H9 (cell line): ENCODE results near the gene DFFB. TPM values are rescaled to one million over a fixed set of nuclear protein-coding genes. Genes with fewer than 3 reads are reported as not detected.

Source experiments
- DNase-seq: peaks from one replicate; pipeline ENCODE4 v3.0.0-alpha.2; 2017
- H2AFZ ChIP-seq: one replicate; pipeline ENCODE4 v1.6.1; 2013; ENCODE audit warnings: mild to moderate bottlenecking, low read length, control low read depth, moderate library complexity
- H2AK5ac ChIP-seq: 2 replicates; pipeline ENCODE4 v1.6.1; 2013; ENCODE audit warnings: low read length, control low read depth, mixed read lengths; ENCODE audit not compliant: insufficient read length
- H2BK120ac ChIP-seq: one replicate; pipeline ENCODE4 v1.6.1; 2013; ENCODE audit warnings: low read depth, mild to moderate bottlenecking, low read length, control low read depth, inconsistent platforms; ENCODE audit not compliant: poor library complexity, severe bottlenecking
- H2BK12ac ChIP-seq: 2 replicates; pipeline ENCODE4 v1.6.1; 2013; ENCODE audit warnings: low read length, control low read depth, mixed read lengths, low read depth; ENCODE audit not compliant: insufficient read length
- H2BK15ac ChIP-seq: 2 replicates; pipeline ENCODE4 v1.6.1; 2013; ENCODE audit warnings: low read depth, low read length, control low read depth
- H2BK20ac ChIP-seq: one replicate; pipeline ENCODE4 v1.6.1; 2013; ENCODE audit warnings: low read depth, mild to moderate bottlenecking, low read length, control low read depth, inconsistent platforms; ENCODE audit not compliant: poor library complexity, severe bottlenecking
- H2BK5ac ChIP-seq: 2 replicates; pipeline ENCODE4 v1.6.1; 2013; ENCODE audit warnings: low read length, control low read depth, mixed read lengths; ENCODE audit not compliant: insufficient read length
- H3K14ac ChIP-seq: 2 replicates; pipeline ENCODE4 v1.6.1; 2013; ENCODE audit warnings: low read length, control low read depth; ENCODE audit not compliant: insufficient read depth
- H3K18ac ChIP-seq: 2 replicates; pipeline ENCODE4 v1.6.1; 2013; ENCODE audit warnings: low read depth, mild to moderate bottlenecking, mixed read lengths, low read length, control low read depth; ENCODE audit not compliant: insufficient read length
- H3K23ac ChIP-seq: 2 replicates; pipeline ENCODE4 v1.6.1; 2013; ENCODE audit warnings: low read length, control low read depth, mixed read lengths, low read depth; ENCODE audit not compliant: insufficient read length
- H3K23me2 ChIP-seq: 2 replicates; pipeline ENCODE4 v1.6.1; 2013; ENCODE audit warnings: low read depth, mild to moderate bottlenecking, mixed read lengths, low read length, control low read depth; ENCODE audit not compliant: insufficient read length, poor library complexity, severe bottlenecking
- H3K27ac ChIP-seq: 2 replicates; pipeline ENCODE4 v1.5.1; 2013; ENCODE audit warnings: low read length, control low read depth, mixed read lengths, low read depth; ENCODE audit not compliant: insufficient read length
- H3K27me3 ChIP-seq: 2 replicates; pipeline ENCODE4 v1.6.1; 2013; ENCODE audit warnings: low read length, control low read depth, inconsistent platforms; ENCODE audit not compliant: insufficient read depth
- H3K4ac ChIP-seq: 2 replicates; pipeline ENCODE4 v1.6.1; 2013; ENCODE audit warnings: low read depth, mild to moderate bottlenecking, control low read depth, inconsistent platforms, low read length, moderate library complexity
- H3K4me1 ChIP-seq: 2 replicates; pipeline ENCODE4 v1.6.1; 2013; ENCODE audit warnings: low read length, control low read depth, inconsistent platforms; ENCODE audit not compliant: insufficient read depth
- H3K4me2 ChIP-seq: 2 replicates; pipeline ENCODE4 v1.6.1; 2013; ENCODE audit warnings: low read length, control low read depth, mixed read lengths; ENCODE audit not compliant: insufficient read length, insufficient read depth
- H3K56ac ChIP-seq: 2 replicates; pipeline ENCODE4 v1.6.1; 2013; ENCODE audit warnings: low read depth, mild to moderate bottlenecking, mixed read lengths, low read length, control low read depth; ENCODE audit not compliant: insufficient read length
- H3K79me1 ChIP-seq: 2 replicates; pipeline ENCODE4 v1.6.1; 2013; ENCODE audit warnings: low read depth, mild to moderate bottlenecking, moderate library complexity, low read length, control low read depth, inconsistent platforms; ENCODE audit not compliant: insufficient read depth, poor library complexity, severe bottlenecking
- H3K79me2 ChIP-seq: 2 replicates; pipeline ENCODE4 v1.6.1; 2013; ENCODE audit warnings: low read length, control low read depth, inconsistent platforms; ENCODE audit not compliant: insufficient read depth
- H3K9ac ChIP-seq: 2 replicates; pipeline ENCODE4 v1.6.1; 2013; ENCODE audit warnings: low read length, control low read depth, mixed read lengths; ENCODE audit not compliant: insufficient read length; ENCODE audit errors: extremely low read depth
- H3K9me3 ChIP-seq: one replicate; pipeline ENCODE4 v1.6.1; 2013; ENCODE audit warnings: low read depth, low read length, inconsistent platforms; ENCODE audit not compliant: control insufficient read depth
- H3T11ph ChIP-seq: one replicate; pipeline ENCODE4 v1.6.1; 2013; ENCODE audit warnings: mild to moderate bottlenecking, low read length, control low read depth, inconsistent platforms
- H4K20me1 ChIP-seq: one replicate; pipeline ENCODE4 v1.6.1; 2013; ENCODE audit not compliant: control insufficient read depth, insufficient read length, insufficient read depth
- H4K5ac ChIP-seq: 2 replicates; pipeline ENCODE4 v1.6.1; 2013; ENCODE audit warnings: low read depth, mild to moderate bottlenecking, mixed read lengths, low read length, control low read depth; ENCODE audit not compliant: insufficient read length
- H4K8ac ChIP-seq: replicated peaks from 2 replicates; pipeline ENCODE4 v1.6.1; 2013; ENCODE audit warnings: low read length, control low read depth, mixed read lengths, low read depth; ENCODE audit not compliant: insufficient read length
- H4K91ac ChIP-seq: 2 replicates; pipeline ENCODE4 v1.6.1; 2013; ENCODE audit warnings: low read depth, mild to moderate bottlenecking, moderate library complexity, mixed read lengths, low read length, control low read depth; ENCODE audit not compliant: insufficient read length
- H3K27ac Mint-ChIP-seq, 3 experiments: 2 replicates in 2 of 3; 3 replicates in 1 of 3; pipeline ENCODE4 v1.8.0; 2020 to 2021; ENCODE audit warnings: mixed read lengths in 3 of 3, mild to moderate bottlenecking in 1 of 3, moderate library complexity in 1 of 3
- H3K27me3 Mint-ChIP-seq: 2 replicates; pipeline ENCODE4 v1.8.0; 2021; ENCODE audit warnings: low read depth, mild to moderate bottlenecking, moderate library complexity, mixed read lengths
- H3K36me3 Mint-ChIP-seq, 3 experiments: 2 replicates in 2 of 3; 3 replicates in 1 of 3; pipeline ENCODE4 v1.8.0; 2020 to 2021; ENCODE audit warnings: low read depth in 3 of 3, mixed read lengths in 3 of 3; ENCODE audit not compliant: insufficient read depth in 1 of 3
- H3K4me1 Mint-ChIP-seq, 2 experiments: 2 replicates each; pipeline ENCODE4 v1.8.0; 2020; ENCODE audit warnings: mixed read lengths in 2 of 2
- H3K4me3 Mint-ChIP-seq, 2 experiments: 2 replicates in 1 of 2; 3 replicates in 1 of 2; pipeline ENCODE4 v1.8.0; 2020 to 2021; ENCODE audit warnings: mild to moderate bottlenecking in 2 of 2, mixed read lengths in 2 of 2, moderate library complexity in 1 of 2
- H3K9me3 Mint-ChIP-seq, 2 experiments: 2 replicates in 1 of 2; 3 replicates in 1 of 2; pipeline ENCODE4 v1.8.0; 2020; ENCODE audit warnings: mild to moderate bottlenecking in 2 of 2, mixed read lengths in 2 of 2, moderate library complexity in 1 of 2
- CTCF ChIP-seq: fragments of 200-600 bp; sonication (generic); conservative IDR thresholded peaks from 3 replicates; pipeline ENCODE4 v1.8.0; 2021; ENCODE audit warnings: antibody characterized with exemption, mild to moderate bottlenecking
- WGBS: extraction: QIAGEN DNeasy Blood & Tissue Kit; methylation state at CpG from one replicate; pipeline ENCODE4 v1.1.7; 2013; ENCODE audit warnings: missing lambda C conversion rate, low lambda C conversion rate, mixed read lengths; ENCODE audit not compliant: insufficient read length; ENCODE audit errors: extremely low coverage; 5-methylcytosine and 5-hydroxymethylcytosine counted together
- total RNA-seq: library from RNA; stranded (reverse); gene quantifications from 2 replicates; pipeline ENCODE4 v1.2.1, GENCODE V29; 2021

The DFFB gene
- total RNA-seq, 1 experiment from 2014 or later, result 9.7 TPM

GRCh38 chr1:3869751-3870301 is 12.6 kb downstream of the DFFB start:
- no peak overlapping the region for H3K4ac ChIP-seq
- H3T11ph ChIP-seq, result no peak overlapping the region
- H3K9me3 ChIP-seq, result no peaks in the 10 kb centered on the region
- H2BK5ac ChIP-seq, result no peak overlapping the region
- no peaks in the 10 kb centered on the region for H3K27me3 ChIP-seq
- no peak overlapping the region for H2BK15ac ChIP-seq
- no peak overlapping the region for H3K9ac ChIP-seq
- H3K4me1 Mint-ChIP-seq, result peaks cover 2 to 6% of the 10 kb centered on the region in 2 experiments; a peak in 3 of 4 replicates
- H3K23me2 ChIP-seq, result no peaks in the 10 kb centered on the region
- no CpG with 5 or more reads among the region's 18 CpGs for WGBS
- H2AK5ac ChIP-seq, result no peak overlapping the region
- no peaks in the 10 kb centered on the region for H3K4me1 ChIP-seq
- no peak overlapping the region for H2BK12ac ChIP-seq
- no peaks in the 10 kb centered on the region for H3K79me2 ChIP-seq
- no peak overlapping the region for H4K5ac ChIP-seq
- H4K91ac ChIP-seq, result no peak overlapping the region
- no peak overlapping the region for H3K27ac Mint-ChIP-seq
- no peak overlapping the region for H3K4me2 ChIP-seq
- no peaks in the 10 kb centered on the region for H4K20me1 ChIP-seq
- no peak overlapping the region for H3K23ac ChIP-seq
- no peak overlapping the region for H3K14ac ChIP-seq
- no peak overlapping the region for H3K27ac ChIP-seq
- H3K36me3 Mint-ChIP-seq, result peaks cover 9 to 20% (median 18%) of the 10 kb centered on the region in 3 experiments
- no peak overlapping the region for H2BK20ac ChIP-seq
- H3K9me3 Mint-ChIP-seq, result peaks cover 6 to 8% of the 10 kb centered on the region in 2 experiments; a peak in 4 of 5 replicates
- no peak overlapping the region for H4K8ac ChIP-seq
- H3K79me1 ChIP-seq, result no peaks in the 10 kb centered on the region
- H2BK120ac ChIP-seq, result no peak overlapping the region
- no peaks in the 10 kb centered on the region for H3K27me3 Mint-ChIP-seq
- no peak overlapping the region for H3K18ac ChIP-seq
- no peak overlapping the region for H2AFZ ChIP-seq
- no peak for DNase-seq
- no peak overlapping the region for H3K56ac ChIP-seq
- no peak for TF ChIP-seq CTCF
- no peak overlapping the region for H3K4me3 Mint-ChIP-seq
